Measurements from ENCODE around the gene PAM.

DNA sequence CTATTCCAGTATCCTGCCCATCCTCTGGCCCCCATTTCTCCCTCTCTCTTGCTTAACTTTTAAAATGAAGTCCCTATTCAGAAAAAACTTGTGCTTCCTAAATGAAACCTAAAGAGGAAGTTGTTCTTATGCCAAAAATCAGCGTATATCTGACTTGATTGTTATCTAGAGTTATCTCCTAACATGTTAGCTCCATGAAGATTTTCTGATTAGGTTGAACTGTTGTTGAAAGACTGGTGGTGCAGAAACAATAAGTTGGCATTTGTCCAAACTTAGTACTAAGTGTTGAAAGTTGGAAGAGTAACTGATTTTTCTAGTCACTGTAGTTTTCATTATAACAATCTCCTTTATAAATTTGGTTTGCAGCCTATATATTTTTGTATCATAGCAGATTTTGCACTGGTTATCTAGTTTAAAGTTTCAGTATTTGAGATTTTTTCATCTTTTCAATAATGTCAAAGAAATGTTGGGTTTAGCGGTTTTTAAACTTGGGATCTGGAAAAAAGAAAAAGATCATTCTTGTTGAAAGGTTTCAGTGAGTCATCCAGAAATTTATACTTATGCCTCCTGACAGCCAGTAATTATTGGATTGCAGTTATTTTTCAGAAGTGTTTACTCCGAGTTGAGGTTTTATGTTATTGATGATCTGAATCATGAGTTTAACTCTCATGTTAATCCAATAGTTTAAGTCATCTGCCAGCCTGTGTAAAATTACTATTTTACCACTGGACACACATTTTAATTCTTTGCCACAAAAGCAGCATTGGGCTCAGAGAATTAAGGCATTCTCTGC, 60.6 kb downstream of the PAM start:
- TF ChIP-seq, protein P1, sequence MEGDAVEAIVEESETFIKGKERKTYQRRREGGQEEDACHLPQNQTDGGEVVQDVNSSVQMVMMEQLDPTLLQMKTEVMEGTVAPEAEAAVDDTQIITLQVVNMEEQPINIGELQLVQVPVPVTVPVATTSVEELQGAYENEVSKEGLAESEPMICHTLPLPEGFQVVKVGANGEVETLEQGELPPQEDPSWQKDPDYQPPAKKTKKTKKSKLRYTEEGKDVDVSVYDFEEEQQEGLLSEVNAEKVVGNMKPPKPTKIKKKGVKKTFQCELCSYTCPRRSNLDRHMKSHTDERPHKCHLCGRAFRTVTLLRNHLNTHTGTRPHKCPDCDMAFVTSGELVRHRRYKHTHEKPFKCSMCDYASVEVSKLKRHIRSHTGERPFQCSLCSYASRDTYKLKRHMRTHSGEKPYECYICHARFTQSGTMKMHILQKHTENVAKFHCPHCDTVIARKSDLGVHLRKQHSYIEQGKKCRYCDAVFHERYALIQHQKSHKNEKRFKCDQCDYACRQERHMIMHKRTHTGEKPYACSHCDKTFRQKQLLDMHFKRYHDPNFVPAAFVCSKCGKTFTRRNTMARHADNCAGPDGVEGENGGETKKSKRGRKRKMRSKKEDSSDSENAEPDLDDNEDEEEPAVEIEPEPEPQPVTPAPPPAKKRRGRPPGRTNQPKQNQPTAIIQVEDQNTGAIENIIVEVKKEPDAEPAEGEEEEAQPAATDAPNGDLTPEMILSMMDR (IDR thresholded peaks at IDR 0.05): no peak
- TF ChIP-seq POLR2A (IDR thresholded peaks at IDR 0.05): no peak
